K562 (cell line): ENCODE results near the gene CD248. TPM values are rescaled to one million over a fixed set of nuclear protein-coding genes. Genes with fewer than 3 reads are reported as not detected.

Source experiments
- GTF2E2 ChIP-seq: fragments of 200-800 bp; sonication (Bioruptor generic); IDR thresholded peaks from 2 replicates; pipeline ENCODE4 v1.6.1; 2016; ENCODE audit warnings: missing genetic modification characterization, missing compliant biosample characterization
- HDGF ChIP-seq: fragments of 450-650 bp; IDR thresholded peaks from 2 replicates; pipeline ENCODE4 v1.6.1; 2016
- HNRNPK ChIP-seq: fragments of 200-400 bp; formaldehyde crosslinking; IDR thresholded peaks from one replicate; pipeline ENCODE4 v1.6.1; 2018; ENCODE audit warnings: mild to moderate bottlenecking, low read depth, low read length; ENCODE audit not compliant: poor library complexity, severe bottlenecking
- NFE2L1 ChIP-seq: fragments of 450-650 bp; IDR thresholded peaks from 2 replicates; pipeline ENCODE4 v1.6.1; 2016; ENCODE audit warnings: missing genetic modification characterization, low read depth, mild to moderate bottlenecking, missing compliant biosample characterization, moderate library complexity, borderline replicate concordance
- POLR2G ChIP-seq: fragments of 200-400 bp; formaldehyde crosslinking; IDR thresholded peaks from 2 replicates; pipeline ENCODE4 v1.6.1; 2017; ENCODE audit warnings: low read depth, mild to moderate bottlenecking, antibody characterized with exemption, low read length, moderate library complexity
- POLR3G ChIP-seq: IDR thresholded peaks from 2 replicates; pipeline ENCODE4 v1.6.1; 2011; ENCODE audit not compliant: insufficient read length, insufficient replicate concordance; ENCODE audit errors: extremely low read depth
- RAD21 ChIP-seq, 2 experiments: fragments of 250-450 bp in 1 of 2; fragments of 450-650 bp in 1 of 2; sonication (Bioruptor Pico) in 1 of 2; formaldehyde crosslinking in 1 of 2; IDR thresholded peaks in 1 of 2; conservative IDR thresholded peaks in 1 of 2; 2 replicates each; pipeline versions ENCODE4 v1.4.0 to v1.8.0; 2020 to 2022; ENCODE audit warnings: mild to moderate bottlenecking in 2 of 2, moderate library complexity in 1 of 2
- RCOR1 ChIP-seq, 2 experiments: IDR thresholded peaks; 2 replicates each; pipeline ENCODE4 v1.6.1; 2012; ENCODE audit warnings: low read depth in 2 of 2, low read length in 2 of 2, borderline replicate concordance in 1 of 2, improper control_type of control experiment in 1 of 2
- RFX7 ChIP-seq: fragments of 250-450 bp; sonication (Bioruptor Pico); IDR thresholded peaks from 2 replicates; pipeline ENCODE4 v1.5.1; 2021; ENCODE audit warnings: mild to moderate bottlenecking
- RNF2 ChIP-seq: sonication (generic); IDR thresholded peaks from 2 replicates; pipeline ENCODE4 v1.6.1; 2016
- SIRT6 ChIP-seq: IDR thresholded peaks from one replicate; pipeline ENCODE4 v1.6.1; 2012; ENCODE audit warnings: low read depth, mild to moderate bottlenecking, control low read depth, inconsistent platforms, low read length, moderate library complexity
- STAT6 ChIP-seq: sonication (generic); formaldehyde crosslinking; IDR thresholded peaks from 2 replicates; pipeline ENCODE4 v1.8.1; 2023; ENCODE audit warnings: mild to moderate bottlenecking, missing genetic modification reagents
- USF1 ChIP-seq: sonication (generic); formaldehyde crosslinking; IDR thresholded peaks from 2 replicates; pipeline ENCODE4 v1.9.0; 2022; ENCODE audit warnings: mild to moderate bottlenecking, missing genetic modification reagents
- XRCC5 ChIP-seq: fragments of 200-400 bp; formaldehyde crosslinking; IDR thresholded peaks from 2 replicates; pipeline ENCODE4 v1.6.1; 2017; ENCODE audit warnings: low read depth, mild to moderate bottlenecking, low read length
- ZBTB12 ChIP-seq: fragments of 250-450 bp; sonication (Bioruptor Pico); IDR thresholded peaks from 2 replicates; pipeline ENCODE4 v1.4.0; 2020
- ZNF232 ChIP-seq: sonication (generic); formaldehyde crosslinking; IDR thresholded peaks from 2 replicates; pipeline ENCODE4 v1.8.0; 2022; ENCODE audit warnings: mild to moderate bottlenecking, missing genetic modification reagents
- ZNF445 ChIP-seq: fragments of 250-450 bp; sonication (Bioruptor Pico); IDR thresholded peaks from 2 replicates; pipeline ENCODE4 v1.4.0; 2020; ENCODE audit warnings: low read depth, mild to moderate bottlenecking, moderate library complexity
- polyA plus RNA-seq, 8 experiments: library from polyadenylated mRNA; depleted of rRNA in 4 of 8; stranded (reverse) in 5 of 8; unstranded in 3 of 8; fragments of >200 nt; fragmentation: Nextera tagmentation in 2 of 8; fragmentation: Illumina TruSeq in 1 of 8; extraction: Ambion mirVana in 2 of 8; extraction: Trizol in 1 of 8; gene quantifications; 2 replicates each; pipeline versions ENCODE4 v1.2.1 to v1.2.3, GENCODE V29; 2011 to 2014; ENCODE audit warnings: inconsistent platforms in 1 of 8, missing spikeins in 1 of 8
- total RNA-seq, 7 experiments: library from RNA; depleted of rRNA in 6 of 7; stranded (reverse); fragments of >200 nt in 6 of 7; fragmentation: Illumina TruSeq in 2 of 7; extraction: Trizol in 2 of 7; gene quantifications; 2 replicates each; pipeline versions ENCODE4 v1.2.1 to v1.2.3, GENCODE V29; 2011 to 2021; ENCODE audit warnings: low replicate concordance in 1 of 7
- TF ChIP-seq, protein P1 (sequence below): fragments of 250-450 bp; sonication (Bioruptor Pico); IDR thresholded peaks from 2 replicates; pipeline ENCODE4 v1.6.1; 2021; ENCODE audit warnings: mild to moderate bottlenecking
- TF ChIP-seq, protein P2 (sequence below): fragments of 150-350 bp; IDR thresholded peaks from 2 replicates; pipeline ENCODE4 v1.6.1; 2014; ENCODE audit warnings: low read depth, mild to moderate bottlenecking, low read length, borderline replicate concordance

CD248 gene
- total and polyA plus RNA-seq, 9 of the 15 experiments (the other 6 are each of a cell fraction or from before 2014, with no cell fraction given) = 0.09 TPM; not detected in 8

DNA sequence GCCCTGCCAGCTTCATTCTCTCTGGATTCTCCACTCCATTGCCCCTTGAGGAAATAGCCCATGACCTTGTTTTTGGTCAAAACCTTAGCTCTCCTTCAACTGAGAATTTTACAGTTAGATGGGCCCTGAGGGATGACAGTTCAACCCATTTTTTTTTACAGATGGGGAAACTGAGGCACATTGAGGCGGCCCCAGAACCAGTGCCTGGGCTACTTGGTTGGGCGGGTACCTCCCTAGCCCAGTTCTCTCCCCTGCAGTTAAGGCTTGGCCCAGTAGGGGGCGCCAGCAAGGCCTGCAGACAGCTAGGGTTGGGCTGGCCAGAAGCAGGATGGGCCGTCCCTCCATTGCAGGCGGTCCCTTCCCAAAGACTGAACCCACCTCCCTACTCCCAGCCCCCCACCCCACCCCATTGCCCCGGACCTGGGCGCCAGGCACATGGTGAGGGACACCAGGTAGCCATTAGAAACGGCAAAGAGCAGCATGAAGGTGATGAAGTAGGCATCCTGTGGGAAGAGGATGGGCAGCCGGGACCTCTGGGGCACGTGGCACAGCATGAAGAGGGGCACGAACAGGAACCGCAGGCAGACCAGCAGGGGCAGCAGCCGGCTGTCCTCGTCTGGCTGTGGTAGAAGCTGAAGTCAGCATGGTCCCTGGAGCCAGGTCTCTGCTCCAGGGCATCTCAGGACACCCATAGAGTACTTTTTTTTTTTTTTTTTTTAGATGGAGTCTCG, 47.1 kb upstream of the CD248 start (continued):
- no peak for TF ChIP-seq STAT6
- TF ChIP-seq POLR3G = no peak
- TF ChIP-seq HNRNPK = no peak
- TF ChIP-seq RAD21 (CRISPR knock-in tag; conservative IDR thresholded peaks at IDR 0.05 in 1 of 2, IDR thresholded peaks at IDR 0.05 in 1 of 2) = peak in 1 of 2 experiments; percentile 38; a peak in 1 of 4 replicates
- peak in 1 of 2 experiments; percentile 34; a peak in 1 of 4 replicates for TF ChIP-seq RCOR1 (IDR thresholded peaks at IDR 0.05; ENCODE audit: borderline replicate concordance in 1 of 2, low read depth in 2 of 2, low read length in 2 of 2)
- TF ChIP-seq SIRT6 = no peak
- TF ChIP-seq ZNF445 (CRISPR knock-in tag) = no peak
- no peak for TF ChIP-seq HDGF
- peak; percentile 87; the same call in 1 of the 2 replicates for TF ChIP-seq XRCC5
- TF ChIP-seq USF1 (CRISPR knock-in tag) = no peak
- TF ChIP-seq ZNF232 (CRISPR knock-in tag) = no peak
- no peak for TF ChIP-seq RFX7 (CRISPR knock-in tag)
- TF ChIP-seq RNF2 = no peak
- TF ChIP-seq, protein P1, sequence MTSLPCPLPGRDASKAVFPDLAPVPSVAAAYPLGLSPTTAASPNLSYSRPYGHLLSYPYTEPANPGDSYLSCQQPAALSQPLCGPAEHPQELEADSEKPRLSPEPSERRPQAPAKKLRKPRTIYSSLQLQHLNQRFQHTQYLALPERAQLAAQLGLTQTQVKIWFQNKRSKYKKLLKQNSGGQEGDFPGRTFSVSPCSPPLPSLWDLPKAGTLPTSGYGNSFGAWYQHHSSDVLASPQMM (CRISPR knock-in tag) = no peak
- TF ChIP-seq NFE2L1 (tag) = no peak
- TF ChIP-seq ZBTB12 (CRISPR knock-in tag) = no peak
- TF ChIP-seq POLR2G = 0 out of 2 replicates have a peak, but pooled peaks have one; percentile 37
- TF ChIP-seq, protein P2, sequence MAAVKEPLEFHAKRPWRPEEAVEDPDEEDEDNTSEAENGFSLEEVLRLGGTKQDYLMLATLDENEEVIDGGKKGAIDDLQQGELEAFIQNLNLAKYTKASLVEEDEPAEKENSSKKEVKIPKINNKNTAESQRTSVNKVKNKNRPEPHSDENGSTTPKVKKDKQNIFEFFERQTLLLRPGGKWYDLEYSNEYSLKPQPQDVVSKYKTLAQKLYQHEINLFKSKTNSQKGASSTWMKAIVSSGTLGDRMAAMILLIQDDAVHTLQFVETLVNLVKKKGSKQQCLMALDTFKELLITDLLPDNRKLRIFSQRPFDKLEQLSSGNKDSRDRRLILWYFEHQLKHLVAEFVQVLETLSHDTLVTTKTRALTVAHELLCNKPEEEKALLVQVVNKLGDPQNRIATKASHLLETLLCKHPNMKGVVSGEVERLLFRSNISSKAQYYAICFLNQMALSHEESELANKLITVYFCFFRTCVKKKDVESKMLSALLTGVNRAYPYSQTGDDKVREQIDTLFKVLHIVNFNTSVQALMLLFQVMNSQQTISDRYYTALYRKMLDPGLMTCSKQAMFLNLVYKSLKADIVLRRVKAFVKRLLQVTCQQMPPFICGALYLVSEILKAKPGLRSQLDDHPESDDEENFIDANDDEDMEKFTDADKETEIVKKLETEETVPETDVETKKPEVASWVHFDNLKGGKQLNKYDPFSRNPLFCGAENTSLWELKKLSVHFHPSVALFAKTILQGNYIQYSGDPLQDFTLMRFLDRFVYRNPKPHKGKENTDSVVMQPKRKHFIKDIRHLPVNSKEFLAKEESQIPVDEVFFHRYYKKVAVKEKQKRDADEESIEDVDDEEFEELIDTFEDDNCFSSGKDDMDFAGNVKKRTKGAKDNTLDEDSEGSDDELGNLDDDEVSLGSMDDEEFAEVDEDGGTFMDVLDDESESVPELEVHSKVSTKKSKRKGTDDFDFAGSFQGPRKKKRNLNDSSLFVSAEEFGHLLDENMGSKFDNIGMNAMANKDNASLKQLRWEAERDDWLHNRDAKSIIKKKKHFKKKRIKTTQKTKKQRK = no peak
- no peak for TF ChIP-seq GTF2E2 (tag)
